Breast epithelium (tissue), 3 donors: ENCODE measurements around the gene NKX2-8.

Experiments
- POLR2AphosphoS5 ChIP-seq, 3 donors: sonication (generic); formaldehyde crosslinking; IDR thresholded peaks; one replicate each; pipeline ENCODE4 v1.6.1; 2017; ENCODE audit warnings: antibody characterized with exemption in 3 of 3
- TF ChIP-seq, protein P1 (sequence below), 3 donors: fragments of 450-650 bp; IDR thresholded peaks; one replicate each; pipeline ENCODE4 v1.5.1; 2016 to 2017; ENCODE audit warnings: antibody characterized with exemption in 3 of 3, mild to moderate bottlenecking in 3 of 3, moderate library complexity in 3 of 3

DNA sequence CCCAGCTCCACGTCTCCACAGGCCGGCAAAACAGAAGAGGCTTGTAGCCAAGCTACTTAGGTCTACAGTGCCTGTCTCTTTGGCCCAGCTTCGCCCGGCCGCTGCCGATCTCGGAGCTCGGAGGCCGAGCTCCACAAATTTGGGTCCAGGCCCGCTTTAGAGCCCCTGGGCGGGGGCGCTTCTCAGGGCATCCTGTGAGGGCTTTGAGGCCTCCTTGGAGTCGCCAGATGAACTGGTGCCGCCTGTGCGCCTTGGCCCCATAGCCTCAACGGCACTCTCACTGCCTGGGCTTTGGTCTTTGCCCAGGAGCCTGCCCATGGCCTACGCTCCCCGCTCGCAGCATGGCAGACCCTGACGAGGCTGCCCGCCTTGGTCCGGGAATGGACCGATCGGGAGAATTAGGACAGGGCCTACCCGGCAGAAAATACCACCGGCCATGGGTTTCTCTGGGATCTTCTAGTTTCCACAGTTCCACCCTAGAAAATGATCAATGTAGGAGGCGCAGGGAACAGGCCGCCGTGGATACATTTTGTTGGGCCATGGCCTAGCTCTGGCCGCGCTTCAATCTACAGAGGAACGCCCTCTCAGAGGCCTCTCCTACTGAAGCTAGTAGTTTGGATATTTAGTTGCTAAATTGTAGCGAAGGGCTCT, 953 bp upstream of the NKX2-8 start:
- TF ChIP-seq, protein P1, sequence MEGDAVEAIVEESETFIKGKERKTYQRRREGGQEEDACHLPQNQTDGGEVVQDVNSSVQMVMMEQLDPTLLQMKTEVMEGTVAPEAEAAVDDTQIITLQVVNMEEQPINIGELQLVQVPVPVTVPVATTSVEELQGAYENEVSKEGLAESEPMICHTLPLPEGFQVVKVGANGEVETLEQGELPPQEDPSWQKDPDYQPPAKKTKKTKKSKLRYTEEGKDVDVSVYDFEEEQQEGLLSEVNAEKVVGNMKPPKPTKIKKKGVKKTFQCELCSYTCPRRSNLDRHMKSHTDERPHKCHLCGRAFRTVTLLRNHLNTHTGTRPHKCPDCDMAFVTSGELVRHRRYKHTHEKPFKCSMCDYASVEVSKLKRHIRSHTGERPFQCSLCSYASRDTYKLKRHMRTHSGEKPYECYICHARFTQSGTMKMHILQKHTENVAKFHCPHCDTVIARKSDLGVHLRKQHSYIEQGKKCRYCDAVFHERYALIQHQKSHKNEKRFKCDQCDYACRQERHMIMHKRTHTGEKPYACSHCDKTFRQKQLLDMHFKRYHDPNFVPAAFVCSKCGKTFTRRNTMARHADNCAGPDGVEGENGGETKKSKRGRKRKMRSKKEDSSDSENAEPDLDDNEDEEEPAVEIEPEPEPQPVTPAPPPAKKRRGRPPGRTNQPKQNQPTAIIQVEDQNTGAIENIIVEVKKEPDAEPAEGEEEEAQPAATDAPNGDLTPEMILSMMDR (IDR thresholded peaks at IDR 0.05) = no peak
- no peak for TF ChIP-seq POLR2AphosphoS5 (IDR thresholded peaks at IDR 0.05)
